ENCODE data around the gene MAPKAP1. TPM values are rescaled to one million over a fixed set of nuclear protein-coding genes. Genes with fewer than 3 reads are reported as not detected.

Gene MAPKAP1
- polyA plus RNA-seq, 1 donor (not counting 4 experiments of a cell fraction or from before 2014, with no cell fraction given): 129 TPM

DNA sequence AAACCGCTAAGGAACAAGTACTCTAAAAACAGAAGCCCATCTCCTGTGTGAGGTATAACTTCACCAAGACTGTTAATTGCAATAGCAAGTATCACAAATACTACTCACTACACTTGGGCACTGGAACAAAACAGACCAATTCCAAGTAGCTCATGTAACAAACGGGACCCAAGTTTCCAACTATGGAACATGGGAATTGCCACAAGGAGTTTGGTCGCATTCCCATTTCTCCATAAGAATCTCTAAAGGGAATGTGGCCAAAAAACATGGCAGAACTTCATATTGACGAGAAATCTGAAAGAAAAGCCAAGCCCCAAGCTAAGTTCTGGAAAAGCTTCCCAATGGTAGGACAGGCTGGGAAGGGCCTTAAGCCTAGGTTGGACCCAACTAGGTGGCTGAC, 162.5 kb downstream of the MAPKAP1 start:
- Histone ChIP-seq H3K36me3 (ENCODE audit: control insufficient read depth in 2 of 2, extremely low read depth in 1 of 2, insufficient read depth in 2 of 2, low read length in 2 of 2) (peaks cover 14% of the 10 kb centered on the region in 2 experiments), H3K27ac (ENCODE audit: control insufficient read depth, insufficient read depth, low read length) (no peak overlapping the region), H3K9me3 (ENCODE audit: control insufficient read depth, low read depth, low read length) (no peaks in the 10 kb centered on the region), H3K79me2 (ENCODE audit: control insufficient read depth, insufficient read depth, low read length) (peaks cover 2% of the 10 kb centered on the region), H3K4me2 (ENCODE audit: control insufficient read depth, extremely low read depth, insufficient read depth, low read depth, low read length) (no peak overlapping the region), H2AFZ (ENCODE audit: control insufficient read depth, low read length) (no peak overlapping the region), H3K27me3 (ENCODE audit: control insufficient read depth, extremely low read depth, insufficient read depth, low read length) (no peaks in the 10 kb centered on the region), H3K4me3 (ENCODE audit: control insufficient read depth in 2 of 3, extremely low read depth in 1 of 3, insufficient read depth in 2 of 3, low read depth in 1 of 3, low read length in 3 of 3) (no peak overlapping the region), H3K4me1 (ENCODE audit: control insufficient read depth, extremely low read depth, insufficient read depth, low read length) (peaks cover 11% of the 10 kb centered on the region), H4K20me1 (ENCODE audit: control insufficient read depth, extremely low read depth, insufficient read depth, low read length) (no peaks in the 10 kb centered on the region), H3K9ac (ENCODE audit: control insufficient read depth, extremely low read depth, insufficient read depth, low read length) (no peak overlapping the region), H3K9me1 (ENCODE audit: control insufficient read depth, extremely low read depth, insufficient read depth, low read length) (peaks cover 3% of the 10 kb centered on the region)
- dilution Hi-C loops (cut with MboI; ENCODE audit: extremely low pct_ligation_motif_present, low sequenced_read_pairs): no loop called here
- TF ChIP-seq EZH2 (IDR thresholded peaks at IDR 0.05; ENCODE audit: low read length): no peak
- TF ChIP-seq, protein P1, sequence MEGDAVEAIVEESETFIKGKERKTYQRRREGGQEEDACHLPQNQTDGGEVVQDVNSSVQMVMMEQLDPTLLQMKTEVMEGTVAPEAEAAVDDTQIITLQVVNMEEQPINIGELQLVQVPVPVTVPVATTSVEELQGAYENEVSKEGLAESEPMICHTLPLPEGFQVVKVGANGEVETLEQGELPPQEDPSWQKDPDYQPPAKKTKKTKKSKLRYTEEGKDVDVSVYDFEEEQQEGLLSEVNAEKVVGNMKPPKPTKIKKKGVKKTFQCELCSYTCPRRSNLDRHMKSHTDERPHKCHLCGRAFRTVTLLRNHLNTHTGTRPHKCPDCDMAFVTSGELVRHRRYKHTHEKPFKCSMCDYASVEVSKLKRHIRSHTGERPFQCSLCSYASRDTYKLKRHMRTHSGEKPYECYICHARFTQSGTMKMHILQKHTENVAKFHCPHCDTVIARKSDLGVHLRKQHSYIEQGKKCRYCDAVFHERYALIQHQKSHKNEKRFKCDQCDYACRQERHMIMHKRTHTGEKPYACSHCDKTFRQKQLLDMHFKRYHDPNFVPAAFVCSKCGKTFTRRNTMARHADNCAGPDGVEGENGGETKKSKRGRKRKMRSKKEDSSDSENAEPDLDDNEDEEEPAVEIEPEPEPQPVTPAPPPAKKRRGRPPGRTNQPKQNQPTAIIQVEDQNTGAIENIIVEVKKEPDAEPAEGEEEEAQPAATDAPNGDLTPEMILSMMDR (optimal IDR thresholded peaks at IDR 0.05 in 1 of 3, IDR thresholded peaks at IDR 0.05 in 1 of 3, conservative IDR thresholded peaks at IDR 0.05 in 1 of 3; ENCODE audit: extremely low read depth in 1 of 3, insufficient read depth in 2 of 3, low read length in 3 of 3): no peak
- FAIRE-seq: no peak
- DNase-seq (ENCODE audit: low read depth, low spot score): no peak

DNA sequence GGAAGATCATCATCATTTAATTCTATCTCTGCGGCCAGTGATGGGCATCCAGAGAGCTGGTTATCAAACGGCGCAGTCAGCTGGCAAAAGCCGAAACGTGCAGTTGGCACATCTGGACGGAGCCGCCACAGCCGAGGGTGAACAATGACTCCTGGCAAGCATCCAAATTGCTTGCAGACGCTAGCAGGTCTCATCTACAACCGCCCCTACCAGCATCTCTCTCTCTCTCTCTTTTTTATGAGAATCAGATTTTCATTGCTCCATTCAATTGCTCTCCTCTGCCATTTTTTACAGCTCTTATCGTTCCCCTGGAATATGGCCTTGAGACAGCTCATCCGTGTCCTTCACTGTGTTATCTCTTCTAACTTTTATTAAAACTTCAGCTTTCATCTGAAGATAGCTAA, 165.2 kb downstream of the MAPKAP1 start:
- no peak overlapping the region for H3K4me2 ChIP-seq (ENCODE audit: control insufficient read depth, extremely low read depth, insufficient read depth, low read depth, low read length)
- H3K4me3 ChIP-seq (ENCODE audit: control insufficient read depth in 2 of 3, extremely low read depth in 1 of 3, insufficient read depth in 2 of 3, low read depth in 1 of 3, low read length in 3 of 3): no peak overlapping the region
- TF ChIP-seq EZH2 (IDR thresholded peaks at IDR 0.05; ENCODE audit: low read length): no peak
- TF ChIP-seq, protein P1 (optimal IDR thresholded peaks at IDR 0.05 in 1 of 3, IDR thresholded peaks at IDR 0.05 in 1 of 3, conservative IDR thresholded peaks at IDR 0.05 in 1 of 3; ENCODE audit: extremely low read depth in 1 of 3, insufficient read depth in 2 of 3, low read length in 3 of 3): no peak
- dilution Hi-C loops (cut with MboI; ENCODE audit: extremely low pct_ligation_motif_present, low sequenced_read_pairs): no loop called here
- no peak overlapping the region for H3K9ac ChIP-seq (ENCODE audit: control insufficient read depth, extremely low read depth, insufficient read depth, low read length)
- H3K4me1 ChIP-seq (ENCODE audit: control insufficient read depth, extremely low read depth, insufficient read depth, low read length): peaks cover 30% of the 10 kb centered on the region
- H2AFZ ChIP-seq (ENCODE audit: control insufficient read depth, low read length): no peak overlapping the region
- H3K79me2 ChIP-seq (ENCODE audit: control insufficient read depth, insufficient read depth, low read length): peaks cover 5% of the 10 kb centered on the region
- no peaks in the 10 kb centered on the region for H3K9me3 ChIP-seq (ENCODE audit: control insufficient read depth, low read depth, low read length)
- FAIRE-seq (no peak), DNase-seq (ENCODE audit: low read depth, low spot score) (no peak)
- H3K27ac ChIP-seq (ENCODE audit: control insufficient read depth, insufficient read depth, low read length): no peak overlapping the region
- peaks cover 6 to 8% of the 10 kb centered on the region in 2 experiments for H3K36me3 ChIP-seq (ENCODE audit: control insufficient read depth in 2 of 2, extremely low read depth in 1 of 2, insufficient read depth in 2 of 2, low read length in 2 of 2)
- H4K20me1 ChIP-seq (ENCODE audit: control insufficient read depth, extremely low read depth, insufficient read depth, low read length): no peaks in the 10 kb centered on the region
- no peaks in the 10 kb centered on the region for H3K9me1 ChIP-seq (ENCODE audit: control insufficient read depth, extremely low read depth, insufficient read depth, low read length)
- H3K27me3 ChIP-seq (ENCODE audit: control insufficient read depth, extremely low read depth, insufficient read depth, low read length): no peaks in the 10 kb centered on the region

All from keratinocyte (primary cell).